ENCODE results near the gene MOB3B.

Gene MOB3B

DNA sequence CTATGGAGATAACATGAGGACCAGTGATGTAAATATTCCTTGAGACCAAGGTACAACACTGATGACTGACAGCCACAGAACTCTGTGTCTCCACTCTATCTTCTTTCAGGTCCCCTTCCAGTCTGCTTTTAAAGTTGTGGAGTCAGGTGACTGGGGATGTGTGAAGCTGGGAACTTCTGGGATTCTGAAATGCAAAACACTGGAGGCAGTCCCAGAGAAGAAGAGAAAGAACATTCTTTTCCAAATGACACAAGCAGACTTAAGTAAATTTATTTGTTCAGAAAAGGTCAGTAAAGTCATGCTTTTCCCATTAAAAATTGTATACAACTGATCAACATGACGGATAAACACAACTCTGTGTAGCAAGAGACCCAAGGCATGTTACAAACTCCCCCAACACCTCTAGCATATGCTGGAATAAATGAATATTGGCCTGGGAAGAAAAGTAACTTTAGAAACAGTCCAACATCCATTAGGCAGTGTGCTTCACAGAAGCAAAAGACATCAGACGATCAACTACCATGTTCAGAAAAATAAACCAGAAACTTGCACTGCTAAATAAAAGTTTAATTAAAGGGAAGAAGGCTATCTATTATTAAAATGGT lies 98.0 kb downstream of the MOB3B start:
- TF ChIP-seq, protein P1, sequence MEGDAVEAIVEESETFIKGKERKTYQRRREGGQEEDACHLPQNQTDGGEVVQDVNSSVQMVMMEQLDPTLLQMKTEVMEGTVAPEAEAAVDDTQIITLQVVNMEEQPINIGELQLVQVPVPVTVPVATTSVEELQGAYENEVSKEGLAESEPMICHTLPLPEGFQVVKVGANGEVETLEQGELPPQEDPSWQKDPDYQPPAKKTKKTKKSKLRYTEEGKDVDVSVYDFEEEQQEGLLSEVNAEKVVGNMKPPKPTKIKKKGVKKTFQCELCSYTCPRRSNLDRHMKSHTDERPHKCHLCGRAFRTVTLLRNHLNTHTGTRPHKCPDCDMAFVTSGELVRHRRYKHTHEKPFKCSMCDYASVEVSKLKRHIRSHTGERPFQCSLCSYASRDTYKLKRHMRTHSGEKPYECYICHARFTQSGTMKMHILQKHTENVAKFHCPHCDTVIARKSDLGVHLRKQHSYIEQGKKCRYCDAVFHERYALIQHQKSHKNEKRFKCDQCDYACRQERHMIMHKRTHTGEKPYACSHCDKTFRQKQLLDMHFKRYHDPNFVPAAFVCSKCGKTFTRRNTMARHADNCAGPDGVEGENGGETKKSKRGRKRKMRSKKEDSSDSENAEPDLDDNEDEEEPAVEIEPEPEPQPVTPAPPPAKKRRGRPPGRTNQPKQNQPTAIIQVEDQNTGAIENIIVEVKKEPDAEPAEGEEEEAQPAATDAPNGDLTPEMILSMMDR (conservative IDR thresholded peaks at IDR 0.05; ENCODE audit: low read length), result no peak
- peak; percentile 25 for DNase-seq (ENCODE audit: low read depth)
- H3K4me3 ChIP-seq (ENCODE audit: low read length), result no peak overlapping the region

DNA sequence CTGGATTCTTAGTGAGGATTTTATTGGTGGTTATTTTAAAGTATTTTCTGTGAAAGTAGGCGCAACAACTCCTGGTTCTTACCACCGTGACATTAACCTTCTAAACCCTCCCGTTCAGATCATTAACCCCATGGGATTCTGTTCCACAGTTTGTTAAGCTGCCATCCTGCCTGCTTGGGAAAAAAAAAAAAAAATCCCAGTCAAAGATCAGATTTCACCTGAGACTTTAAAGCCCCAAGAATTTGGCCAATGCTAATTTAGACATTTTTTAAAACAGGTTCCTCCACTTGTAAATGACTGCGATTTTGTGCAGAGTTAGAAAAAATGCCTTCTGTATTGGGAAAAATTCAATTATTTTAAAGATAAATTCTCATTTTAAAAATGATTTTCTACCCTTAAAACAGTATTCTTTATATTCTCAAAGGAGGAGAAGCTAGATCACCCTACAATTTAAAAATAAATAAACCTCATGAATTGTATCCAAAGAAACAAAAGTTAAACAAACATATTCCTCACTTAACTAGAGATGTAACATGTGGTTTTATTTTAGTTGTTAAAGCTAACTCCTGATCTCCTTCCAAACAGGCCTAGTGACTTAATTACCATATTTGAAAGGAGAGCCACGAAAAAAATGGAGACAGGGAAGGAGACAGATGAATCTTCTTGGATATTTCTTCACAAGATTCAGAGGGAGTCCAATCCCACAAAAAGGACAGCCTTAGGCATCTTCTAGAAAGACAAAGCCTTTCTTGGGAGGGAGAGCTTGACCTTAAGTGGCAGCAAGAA lies 98.7 kb downstream of the MOB3B start:
- H3K4me3 ChIP-seq (ENCODE audit: low read length), result no peak overlapping the region
- peak; percentile 42 for DNase-seq (ENCODE audit: low read depth)
- TF ChIP-seq, protein P1 (conservative IDR thresholded peaks at IDR 0.05; ENCODE audit: low read length), result no peak

DNA sequence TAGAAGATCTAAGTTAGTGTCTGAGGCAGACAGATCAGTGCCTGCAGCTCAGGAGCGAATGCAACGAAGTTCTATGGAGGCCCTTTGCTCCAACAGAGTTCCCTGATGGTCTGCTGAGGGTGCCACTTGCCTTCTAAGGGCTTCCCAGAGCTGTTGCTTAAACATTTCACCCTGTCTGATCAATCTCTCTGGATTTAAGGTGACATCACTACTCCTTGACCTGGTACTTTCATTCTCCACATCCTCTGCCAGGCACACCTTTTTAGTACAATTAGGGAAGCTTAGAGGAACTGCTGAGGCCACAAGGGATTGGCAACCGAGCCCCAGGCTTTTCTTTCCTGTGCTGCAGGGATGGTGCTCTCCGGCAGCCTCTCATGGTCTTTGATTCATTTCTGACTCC lies 99.7 kb downstream of the MOB3B start:
- TF ChIP-seq, protein P1 (conservative IDR thresholded peaks at IDR 0.05; ENCODE audit: low read length), result no peak
- no peak for DNase-seq (ENCODE audit: low read depth)

DNA sequence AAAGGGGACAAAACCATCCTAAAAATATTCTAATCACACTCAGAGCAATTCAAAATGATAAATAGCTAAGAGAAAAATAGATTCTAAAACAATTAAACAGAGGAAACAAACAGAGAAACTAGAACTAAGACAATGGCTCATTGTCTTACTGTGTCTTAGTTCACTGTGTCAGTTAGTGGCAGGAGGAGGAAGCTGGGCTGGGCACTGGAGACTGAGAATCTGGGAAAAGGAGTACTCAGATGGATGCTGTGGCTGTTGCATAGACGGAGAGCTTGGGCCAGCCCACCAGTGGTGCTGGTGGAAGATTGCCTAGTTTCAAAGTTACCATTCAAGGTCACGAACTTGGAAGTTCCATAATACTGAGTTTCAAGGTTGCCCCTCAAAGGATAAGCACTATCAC lies 100.2 kb downstream of the MOB3B start:
- no peak for DNase-seq (ENCODE audit: low read depth)
- TF ChIP-seq, protein P1 (conservative IDR thresholded peaks at IDR 0.05; ENCODE audit: low read length), result no peak
- no peak overlapping the region for H3K4me3 ChIP-seq (ENCODE audit: low read length)

More for the DNA sequence above, 99.7 kb downstream of the MOB3B start:
- H3K4me3 ChIP-seq (ENCODE audit: low read length), result no peak overlapping the region

DNA sequence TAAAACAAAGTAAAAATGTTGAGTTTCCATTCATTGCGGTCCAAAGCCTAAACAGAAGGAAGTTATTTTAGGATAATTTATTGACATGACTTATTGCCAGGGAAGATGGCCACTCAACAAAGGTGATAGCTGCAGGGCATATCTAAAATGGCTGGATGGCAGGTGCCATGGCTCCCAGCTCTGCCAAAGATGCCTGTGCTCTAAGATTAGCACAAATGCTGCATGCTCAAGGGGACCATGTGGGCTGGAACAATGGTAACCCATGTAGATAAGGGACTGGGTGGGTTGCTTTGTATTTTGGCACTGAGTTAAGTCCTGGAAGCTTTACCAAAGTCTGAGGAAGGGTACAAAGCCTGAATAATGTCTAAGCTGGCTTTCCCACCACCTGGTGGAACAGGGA lies 101.1 kb downstream of the MOB3B start:
- DNase-seq (ENCODE audit: low read depth), result no peak
- H3K4me3 ChIP-seq (ENCODE audit: low read length), result no peak overlapping the region
- TF ChIP-seq, protein P1 (conservative IDR thresholded peaks at IDR 0.05; ENCODE audit: low read length), result no peak

DNA sequence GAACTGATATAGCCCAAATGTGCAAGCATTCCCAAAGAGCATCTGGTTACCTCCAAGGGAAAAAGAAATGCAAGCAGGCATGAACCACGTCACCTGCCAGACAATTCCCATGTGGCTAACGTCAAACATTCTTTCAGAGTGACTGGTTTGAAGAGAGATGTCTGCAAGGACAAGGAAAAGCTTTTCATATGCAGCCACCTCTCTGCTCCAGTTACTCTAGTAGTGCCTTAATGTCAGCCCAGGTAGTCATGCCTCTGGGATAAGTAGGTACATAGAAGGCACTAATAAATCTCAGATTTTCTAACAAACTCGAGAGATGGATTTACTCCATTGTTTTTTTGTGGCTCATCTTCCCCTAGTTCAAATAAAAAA lies 102.4 kb downstream of the MOB3B start:
- TF ChIP-seq, protein P1 (conservative IDR thresholded peaks at IDR 0.05; ENCODE audit: low read length), result no peak
- DNase-seq (ENCODE audit: low read depth), result peak; percentile 80
- no peak overlapping the region for H3K4me3 ChIP-seq (ENCODE audit: low read length)

All from AG10803 (cell line).